Suprapubic skin (tissue), 4 donors: Measurements from ENCODE around the gene EPHA6.

Experiments used
- EP300 ChIP-seq: sonication (generic); formaldehyde crosslinking; IDR thresholded peaks from one replicate; pipeline ENCODE4 v1.6.1; 2017; ENCODE audit warnings: antibody characterized with exemption
- POLR2A ChIP-seq, 2 donors: fragments of 450-650 bp; IDR thresholded peaks; one replicate each; pipeline ENCODE4 v1.6.1; 2017; ENCODE audit warnings: antibody characterized with exemption in 2 of 2, mild to moderate bottlenecking in 2 of 2, moderate library complexity in 2 of 2
- POLR2AphosphoS5 ChIP-seq, 3 donors: sonication (generic); formaldehyde crosslinking; IDR thresholded peaks; one replicate each; pipeline ENCODE4 v1.6.1; 2017; ENCODE audit warnings: antibody characterized with exemption in 3 of 3
- TF ChIP-seq, protein P1 (sequence below), 2 donors: fragments of 200-600 bp in 1 of 2; fragments of 450-650 bp in 1 of 2; sonication (generic) in 1 of 2; IDR thresholded peaks; one replicate each; pipeline ENCODE4 v1.5.1; 2016 to 2019; ENCODE audit warnings: antibody characterized with exemption in 2 of 2, mild to moderate bottlenecking in 1 of 2, moderate library complexity in 1 of 2

DNA sequence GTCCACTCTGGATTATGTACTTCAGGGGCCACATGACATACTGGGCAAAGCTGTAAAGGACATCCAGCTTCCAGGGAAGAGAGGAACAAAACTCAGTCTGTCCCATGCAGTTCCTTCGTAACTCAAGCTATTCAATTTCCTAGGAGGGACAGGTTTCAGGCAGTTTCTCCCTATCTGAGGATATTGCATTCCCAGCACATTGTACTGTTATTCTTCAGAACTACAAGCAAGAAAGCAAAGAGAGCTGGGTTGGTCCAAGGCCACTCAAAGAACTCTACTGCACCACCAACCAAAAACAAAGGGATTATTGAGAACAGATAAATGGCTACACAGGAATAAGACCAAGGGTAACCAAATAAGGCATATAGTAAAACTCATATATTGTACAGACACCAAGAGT, 832.5 kb downstream of the EPHA6 start:
- TF ChIP-seq POLR2AphosphoS5 (IDR thresholded peaks at IDR 0.05): no peak
- TF ChIP-seq, protein P1, sequence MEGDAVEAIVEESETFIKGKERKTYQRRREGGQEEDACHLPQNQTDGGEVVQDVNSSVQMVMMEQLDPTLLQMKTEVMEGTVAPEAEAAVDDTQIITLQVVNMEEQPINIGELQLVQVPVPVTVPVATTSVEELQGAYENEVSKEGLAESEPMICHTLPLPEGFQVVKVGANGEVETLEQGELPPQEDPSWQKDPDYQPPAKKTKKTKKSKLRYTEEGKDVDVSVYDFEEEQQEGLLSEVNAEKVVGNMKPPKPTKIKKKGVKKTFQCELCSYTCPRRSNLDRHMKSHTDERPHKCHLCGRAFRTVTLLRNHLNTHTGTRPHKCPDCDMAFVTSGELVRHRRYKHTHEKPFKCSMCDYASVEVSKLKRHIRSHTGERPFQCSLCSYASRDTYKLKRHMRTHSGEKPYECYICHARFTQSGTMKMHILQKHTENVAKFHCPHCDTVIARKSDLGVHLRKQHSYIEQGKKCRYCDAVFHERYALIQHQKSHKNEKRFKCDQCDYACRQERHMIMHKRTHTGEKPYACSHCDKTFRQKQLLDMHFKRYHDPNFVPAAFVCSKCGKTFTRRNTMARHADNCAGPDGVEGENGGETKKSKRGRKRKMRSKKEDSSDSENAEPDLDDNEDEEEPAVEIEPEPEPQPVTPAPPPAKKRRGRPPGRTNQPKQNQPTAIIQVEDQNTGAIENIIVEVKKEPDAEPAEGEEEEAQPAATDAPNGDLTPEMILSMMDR (IDR thresholded peaks at IDR 0.05): no peak
- no peak for TF ChIP-seq EP300
- no peak for TF ChIP-seq POLR2A (IDR thresholded peaks at IDR 0.05)
